Ecto neural progenitor cell (in vitro differentiated cells): ENCODE measurements around the gene DENND5B.

Experiments used
- DNase-seq: peaks from one replicate; pipeline ENCODE4 v3.0.0-alpha.2; 2018; ENCODE audit warnings: low spot score

The DENND5B gene

DNA sequence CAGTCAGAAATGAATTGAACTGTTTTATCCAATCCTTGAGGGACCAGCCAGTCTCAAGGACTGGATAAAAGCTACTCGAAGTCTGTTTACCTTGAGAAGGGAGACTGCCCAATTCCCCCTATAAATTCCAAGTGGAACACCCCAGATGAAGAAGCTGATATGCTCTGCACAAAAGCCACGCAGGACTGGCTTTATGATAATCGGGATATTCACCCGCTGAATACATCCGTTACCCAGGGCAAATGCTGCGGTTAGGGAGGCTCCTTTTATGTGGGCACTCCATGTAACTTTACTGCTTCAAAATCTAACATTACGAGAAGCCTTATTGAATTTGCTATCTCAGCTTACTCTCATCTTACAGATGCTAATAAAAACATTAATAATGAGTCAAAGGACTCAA is 119.1 kb downstream of the DENND5B start:
- no peak for DNase-seq

DNA sequence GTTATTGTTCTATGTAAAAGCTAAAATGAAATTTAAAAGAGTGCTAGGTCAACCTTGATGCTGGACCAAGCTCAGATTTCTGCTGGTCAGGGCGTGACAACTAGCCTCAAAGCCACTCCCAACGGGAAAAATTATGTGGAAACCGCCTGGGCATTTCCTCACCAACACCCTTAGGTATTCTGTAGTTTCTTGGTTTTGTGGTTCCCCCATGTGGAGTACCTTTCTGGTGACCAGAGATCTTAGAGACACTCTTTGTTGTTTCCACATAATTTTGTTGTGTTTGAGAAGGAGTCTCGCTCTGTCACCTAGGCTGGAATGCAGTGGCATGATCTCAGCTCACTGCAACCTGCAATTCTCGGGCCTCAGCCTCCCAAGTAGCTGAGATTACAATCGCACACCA is 119.9 kb downstream of the DENND5B start:
- no peak for DNase-seq

DNA sequence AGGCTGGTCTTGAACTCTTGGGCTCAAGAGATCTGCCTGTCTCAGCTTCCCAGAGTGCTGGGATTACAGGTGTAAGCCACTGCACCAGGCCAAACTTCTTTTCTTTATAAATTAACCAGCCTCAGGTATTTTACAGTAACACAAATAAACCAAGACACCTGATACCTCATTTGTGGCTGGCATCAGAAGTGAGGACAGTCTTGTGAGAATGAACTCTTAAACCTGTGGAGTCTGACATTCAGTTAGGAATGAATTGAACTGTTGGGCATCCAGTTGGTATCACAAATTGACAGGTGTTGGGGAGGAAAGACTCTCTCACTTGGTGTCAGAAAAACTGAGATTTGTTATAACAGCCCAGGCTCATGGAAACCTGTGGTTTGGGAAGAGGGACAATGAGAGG is 120.5 kb downstream of the DENND5B start:
- no peak for DNase-seq

DNA sequence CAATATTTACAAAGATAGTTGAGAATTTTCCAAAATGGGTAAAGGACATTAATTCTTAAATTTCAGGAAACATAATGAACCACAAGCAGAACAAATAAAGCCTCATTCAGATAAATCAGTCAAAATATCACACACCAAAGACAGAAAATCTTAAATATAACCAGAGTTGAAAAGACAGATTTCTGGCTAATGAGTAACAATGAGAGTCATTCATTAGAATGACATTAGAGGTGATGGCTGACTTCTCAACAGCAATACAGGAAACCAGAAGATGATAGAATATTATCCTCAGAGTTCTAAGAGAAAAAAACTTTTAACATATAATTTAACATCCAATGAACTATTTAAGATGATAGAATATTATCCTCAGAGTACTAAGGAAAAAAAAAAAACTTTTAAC is 124.2 kb downstream of the DENND5B start:
- DNase-seq = no peak

DNA sequence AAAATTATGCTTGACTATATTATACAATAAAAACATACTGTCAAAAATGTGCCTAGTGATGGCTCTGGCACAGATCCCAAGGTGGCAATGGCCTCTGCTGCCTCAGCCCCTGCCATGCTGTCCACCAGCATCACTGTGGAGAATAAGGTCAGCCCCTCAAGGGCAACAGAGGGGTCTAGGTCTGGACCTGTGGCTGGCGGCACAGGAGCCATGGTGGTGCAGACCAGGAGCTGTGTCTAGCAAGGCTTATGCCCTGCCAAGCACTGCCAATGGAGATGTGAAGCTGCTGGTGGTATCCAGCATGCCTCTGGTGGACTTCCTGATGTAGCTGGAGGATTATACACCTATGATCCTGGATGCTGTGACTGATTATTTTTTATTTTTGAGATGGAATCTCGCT is 125.9 kb downstream of the DENND5B start:
- DNase-seq = no peak

DNA sequence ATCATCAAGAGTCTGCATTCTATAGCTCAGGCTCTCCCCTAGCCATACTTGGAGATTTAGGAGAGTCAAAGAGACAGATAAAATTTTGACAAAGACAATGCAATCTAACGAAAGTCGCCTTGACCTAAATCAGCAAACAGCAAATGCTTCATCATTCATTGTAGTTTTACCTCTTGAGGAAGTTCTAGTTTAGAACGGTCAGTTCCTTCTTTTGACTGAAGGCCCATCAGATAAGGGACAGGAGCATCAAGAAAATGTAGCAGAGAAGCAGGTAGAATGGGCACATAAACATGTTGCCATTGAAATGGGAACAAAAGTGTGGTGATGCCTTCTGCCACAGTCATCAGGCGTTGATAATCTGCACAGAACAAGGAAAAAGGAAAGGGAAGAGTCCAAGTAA is 130.9 kb downstream of the DENND5B start:
- DNase-seq = no peak

DNA sequence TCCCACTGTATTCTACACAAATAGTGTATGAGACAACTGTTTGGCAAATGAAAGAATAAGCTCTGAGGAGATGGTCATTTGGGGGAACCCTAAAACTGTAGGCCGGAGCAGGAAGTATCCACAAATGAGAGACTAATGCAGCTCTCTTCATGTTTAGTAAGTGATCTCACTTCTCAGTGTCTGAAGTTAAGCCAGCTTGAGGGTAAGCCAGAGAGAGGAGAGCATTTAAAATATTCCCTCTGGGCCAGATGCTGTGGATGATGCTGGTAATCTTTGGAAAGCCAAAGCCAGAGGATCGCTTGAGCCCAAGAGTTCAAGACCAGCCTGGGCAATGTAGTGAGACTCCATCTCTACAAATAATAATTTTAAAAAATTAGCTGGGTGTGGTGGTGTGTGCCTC is 134.4 kb downstream of the DENND5B start:
- DNase-seq = no peak

DNA sequence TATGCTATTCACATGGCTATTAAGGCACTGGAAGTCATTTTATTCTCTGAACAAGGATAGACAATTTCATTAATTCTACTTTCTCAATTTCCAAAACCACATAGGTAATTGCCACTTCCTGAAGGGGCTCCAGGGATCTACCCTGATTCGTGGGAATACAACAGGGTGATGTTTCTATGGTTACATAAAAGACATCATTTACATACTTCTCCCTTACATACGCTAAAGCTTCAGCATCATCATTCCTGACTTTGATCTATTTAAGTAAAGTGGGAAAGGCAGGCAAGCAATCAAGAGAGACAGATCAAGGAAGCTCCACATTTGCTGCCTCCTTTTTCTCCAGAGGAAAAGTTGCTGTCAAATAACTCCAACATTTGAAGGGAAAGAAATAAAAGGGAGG is 146.2 kb downstream of the DENND5B start:
- DNase-seq = no peak

DNA sequence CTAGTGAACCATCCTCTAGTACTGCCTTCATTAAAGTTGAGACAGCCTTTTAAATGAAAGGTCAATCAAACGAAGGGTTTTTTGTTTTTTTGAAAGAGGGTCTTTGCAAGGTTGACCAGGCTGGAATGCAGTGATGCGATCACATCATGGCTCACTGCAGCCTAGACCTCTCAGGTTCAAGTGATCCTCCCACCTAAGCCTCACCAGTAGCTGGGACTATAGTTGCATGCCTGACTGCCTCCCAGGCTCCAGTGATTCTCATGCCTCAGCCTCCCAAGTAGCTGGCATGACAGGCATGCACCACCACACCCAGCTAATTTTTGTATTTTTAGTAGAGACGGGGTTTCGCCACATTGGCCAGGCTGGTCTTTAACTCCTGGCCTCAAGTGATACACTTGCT is 150.3 kb downstream of the DENND5B start:
- DNase-seq = no peak

DNA sequence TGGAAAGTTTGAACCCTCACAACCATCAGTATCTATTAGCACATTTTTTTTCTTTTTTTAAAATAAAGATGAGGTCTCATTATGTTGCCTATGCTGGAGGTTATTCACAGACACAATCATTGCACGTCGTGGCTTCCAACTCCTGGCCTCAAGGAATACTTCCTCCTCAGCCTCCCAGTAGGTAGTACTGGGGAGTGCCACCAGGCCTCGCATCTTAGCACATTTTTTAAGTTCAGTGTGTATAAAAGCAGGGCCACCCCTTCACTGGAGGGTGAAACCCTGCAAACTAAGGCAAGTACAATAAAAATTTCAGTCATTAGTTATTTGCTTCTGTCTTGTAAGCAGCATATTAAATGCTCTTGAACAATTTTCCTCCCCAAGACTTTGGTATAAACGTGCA is 150.8 kb downstream of the DENND5B start:
- DNase-seq = no peak

DNA sequence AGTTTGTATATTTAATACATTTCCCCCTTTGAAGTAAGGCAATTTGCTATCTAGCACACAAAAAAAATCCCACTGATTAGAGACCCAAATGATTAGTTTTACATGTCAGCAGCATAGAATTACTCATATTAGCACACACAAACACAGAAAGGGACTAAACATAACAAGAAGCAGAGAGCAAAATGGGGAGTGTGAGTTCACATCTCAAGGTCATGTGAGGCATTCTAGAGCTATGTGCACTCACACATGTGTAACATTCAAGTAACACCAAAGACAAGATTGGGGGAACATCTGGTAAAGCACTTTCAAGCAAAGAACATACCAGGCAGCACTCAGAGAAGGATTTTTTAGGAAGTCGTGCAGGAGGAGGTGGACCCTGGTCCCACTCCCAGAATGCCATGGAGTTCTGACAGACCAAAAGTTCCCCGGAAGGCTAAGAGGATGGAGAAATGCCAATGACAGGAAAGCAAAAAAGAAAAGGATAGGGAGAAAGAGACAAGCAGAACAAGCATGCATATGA is 159.2 kb downstream of the DENND5B start:
- no peak for DNase-seq

DNA sequence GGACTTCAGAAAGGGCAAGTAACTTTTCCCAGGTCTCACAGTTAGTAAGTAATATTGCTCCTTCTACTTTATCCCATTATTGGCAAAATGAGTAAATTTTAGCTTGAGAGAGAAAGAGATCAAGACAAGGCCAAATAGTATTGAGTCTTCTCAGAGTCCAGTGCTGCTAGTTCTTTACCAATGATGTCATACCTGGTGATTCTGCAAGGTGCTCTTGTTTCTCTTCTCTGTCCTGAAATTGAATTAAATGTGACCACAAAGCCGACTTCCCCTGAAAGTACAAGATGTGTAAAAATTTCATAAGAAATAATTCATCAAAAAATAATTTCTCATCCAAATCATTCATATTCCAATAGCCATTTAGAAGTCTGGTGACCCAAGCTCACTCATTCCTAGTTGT is 167.5 kb downstream of the DENND5B start:
- DNase-seq = no peak

DNA sequence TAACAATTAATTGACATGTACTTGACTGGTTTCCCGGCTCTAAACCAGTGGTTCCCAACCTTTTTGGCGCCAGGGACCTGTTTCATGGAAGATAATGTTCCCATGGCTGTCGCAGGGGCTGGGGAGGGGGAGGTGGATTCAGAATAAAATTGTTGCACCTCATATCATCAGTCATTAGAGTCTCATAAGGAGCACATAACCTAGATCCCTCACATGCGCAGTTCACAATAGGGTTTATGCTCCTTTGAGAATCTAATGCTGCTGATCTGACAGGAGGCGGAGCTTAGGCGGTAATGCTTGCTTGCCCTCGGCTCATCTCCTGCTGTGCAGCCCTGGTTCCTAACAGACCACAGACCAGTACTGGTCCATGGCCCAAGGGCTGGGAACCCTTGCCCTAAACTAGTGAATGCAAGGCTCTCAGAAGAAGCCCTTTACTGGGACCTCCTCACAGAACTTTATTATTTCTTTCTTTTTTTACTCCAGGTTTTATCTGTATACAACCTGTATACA is 178.6 kb downstream of the DENND5B start:
- DNase-seq = peak; percentile 50

DNA sequence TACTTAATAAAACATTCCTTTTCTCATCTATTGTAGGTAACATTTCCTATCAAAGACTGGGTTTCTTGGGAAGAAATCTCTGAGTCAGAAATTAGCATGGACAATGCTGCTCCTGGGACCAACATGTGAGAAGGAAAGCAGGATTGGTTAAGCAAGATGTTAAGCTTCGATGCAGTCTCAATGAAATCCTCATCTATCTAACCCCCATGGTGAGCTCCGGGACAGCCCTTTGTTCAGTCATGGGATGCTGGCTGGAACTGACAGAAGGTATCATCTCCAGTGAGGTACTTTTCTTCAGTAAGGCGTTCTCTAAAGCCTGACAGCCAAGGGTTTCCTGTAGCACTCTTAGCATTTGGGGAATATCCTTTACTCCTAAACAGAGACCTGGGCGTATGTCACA is 182.2 kb downstream of the DENND5B start:
- DNase-seq = no peak

DNA sequence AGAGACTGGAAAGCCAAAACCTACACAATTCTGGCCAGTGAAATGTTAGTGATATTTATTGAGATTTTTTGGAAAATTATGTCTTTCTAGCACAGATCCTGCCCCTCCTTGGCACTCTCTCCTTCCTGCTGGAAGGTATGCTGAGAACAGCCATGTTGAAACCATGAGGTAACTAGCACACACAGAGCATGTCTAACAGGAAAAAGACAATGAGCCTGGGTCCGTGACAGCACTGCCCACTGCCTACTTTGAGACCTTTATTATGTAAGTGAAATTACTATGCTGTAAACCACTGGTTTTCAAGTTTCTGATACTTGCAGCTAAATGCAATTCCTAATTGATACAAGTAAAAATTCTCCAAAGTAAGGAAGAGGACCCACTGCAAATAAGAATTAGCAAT is 183.4 kb downstream of the DENND5B start:
- no peak for DNase-seq

DNA sequence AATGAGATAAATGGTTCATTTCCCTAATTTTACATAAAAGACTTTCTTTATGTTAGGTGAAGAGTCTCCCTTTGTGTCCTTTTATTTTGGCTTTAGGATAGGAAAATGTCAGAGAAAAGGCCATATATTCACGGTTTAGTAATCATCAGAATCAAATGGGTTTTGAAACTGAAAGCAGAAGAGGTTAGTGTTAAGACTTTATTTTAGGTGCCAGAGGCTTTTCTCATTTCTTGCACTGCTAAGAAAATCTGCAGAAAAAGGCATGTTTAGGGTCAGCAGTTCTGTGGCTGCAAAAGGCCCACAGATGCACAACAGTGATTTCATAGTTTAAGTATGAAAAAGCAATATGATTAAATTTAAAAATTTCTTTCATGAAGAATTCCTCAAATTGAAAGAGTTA is 184.6 kb downstream of the DENND5B start:
- DNase-seq = no peak

DNA sequence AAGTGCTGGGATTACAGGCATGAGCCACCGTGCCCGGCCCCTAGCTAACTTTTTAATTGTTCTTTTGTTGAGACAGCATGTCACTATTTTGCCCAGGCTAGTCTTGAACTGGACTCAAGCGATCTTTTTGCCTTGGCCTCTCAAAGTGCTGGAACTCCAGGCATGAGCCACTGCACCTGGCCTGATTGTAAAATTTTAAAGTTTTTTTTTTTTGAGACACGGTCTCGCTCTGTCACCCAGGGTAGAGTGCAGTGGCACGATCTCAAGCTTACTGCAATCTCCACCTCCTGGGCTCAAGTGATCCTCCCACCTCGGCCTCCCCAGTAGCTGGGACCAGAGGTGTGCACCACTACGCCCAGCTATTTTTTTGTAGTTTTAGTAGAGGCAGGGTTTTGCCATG is 185.9 kb downstream of the DENND5B start:
- DNase-seq = no peak

DNA sequence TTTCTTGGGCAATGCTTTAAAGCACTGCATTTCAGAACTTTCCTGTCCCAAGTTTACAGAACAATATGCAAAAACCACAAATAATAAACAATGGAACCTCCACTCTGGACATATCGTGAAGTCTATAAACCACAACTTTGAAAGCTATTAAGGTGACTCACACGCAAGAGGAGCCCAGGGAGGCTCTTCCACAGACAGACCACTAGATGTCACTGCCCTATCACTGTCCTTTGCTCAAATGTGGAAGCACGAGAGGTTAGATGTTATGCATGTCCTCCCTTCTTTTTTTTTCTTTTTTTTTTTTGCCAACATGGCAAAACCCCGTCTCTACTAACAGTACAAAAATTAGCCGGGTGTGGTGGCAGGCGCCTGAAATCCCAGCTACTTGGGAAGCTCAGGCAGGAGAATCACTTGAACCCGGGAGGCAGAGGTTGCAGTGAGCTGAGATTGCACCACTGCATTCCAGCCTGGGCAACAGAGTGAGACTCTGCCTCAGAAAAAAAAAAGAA is 187.8 kb downstream of the DENND5B start:
- peak; percentile 69 for DNase-seq

DNA sequence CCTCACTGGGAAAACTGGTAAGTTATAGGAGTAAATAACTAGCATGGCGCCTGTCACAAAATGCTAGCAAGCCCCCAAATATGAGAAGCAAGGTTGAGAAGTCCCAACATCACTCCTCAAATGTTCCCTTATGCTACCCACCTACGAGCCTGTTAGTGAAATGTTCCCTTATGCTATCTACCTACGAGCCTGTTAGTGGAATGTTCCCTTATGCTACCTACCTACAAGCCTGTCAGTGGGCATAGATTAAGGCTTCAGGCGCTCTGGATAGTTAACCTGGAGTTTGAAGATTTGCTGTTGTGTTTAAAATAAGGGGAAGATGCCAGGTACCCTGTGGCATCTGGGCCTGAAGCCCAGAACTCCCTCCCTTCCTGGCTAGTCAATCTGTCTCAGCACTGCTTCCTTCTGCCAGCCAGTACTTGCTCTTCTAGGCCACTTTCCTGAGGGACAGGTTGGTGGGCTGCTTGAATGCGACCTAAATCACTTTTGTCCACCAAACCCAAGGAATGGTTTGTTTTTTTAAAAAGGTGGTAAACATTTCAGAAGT is 197.9 kb downstream of the DENND5B start:
- no peak for DNase-seq

DNA sequence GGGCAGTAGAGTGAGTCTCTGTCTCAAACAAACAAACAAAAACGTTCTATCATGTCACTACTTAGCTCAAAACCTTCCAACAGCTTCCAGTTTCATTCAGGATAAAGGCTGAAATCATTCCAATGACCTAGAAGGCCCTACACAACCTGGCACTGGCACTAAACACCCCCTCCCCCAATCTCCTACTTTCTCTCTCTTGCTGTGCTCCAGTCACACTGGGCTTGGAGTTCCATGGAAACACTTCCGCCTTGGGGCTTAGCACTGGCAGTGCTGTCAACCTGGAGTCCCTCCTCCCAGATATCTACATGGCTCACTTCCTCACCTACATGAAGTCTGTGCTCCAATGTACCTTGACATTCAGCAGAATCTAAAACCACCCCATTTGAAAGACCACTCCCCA is 199.9 kb downstream of the DENND5B start:
- no peak for DNase-seq

DNA sequence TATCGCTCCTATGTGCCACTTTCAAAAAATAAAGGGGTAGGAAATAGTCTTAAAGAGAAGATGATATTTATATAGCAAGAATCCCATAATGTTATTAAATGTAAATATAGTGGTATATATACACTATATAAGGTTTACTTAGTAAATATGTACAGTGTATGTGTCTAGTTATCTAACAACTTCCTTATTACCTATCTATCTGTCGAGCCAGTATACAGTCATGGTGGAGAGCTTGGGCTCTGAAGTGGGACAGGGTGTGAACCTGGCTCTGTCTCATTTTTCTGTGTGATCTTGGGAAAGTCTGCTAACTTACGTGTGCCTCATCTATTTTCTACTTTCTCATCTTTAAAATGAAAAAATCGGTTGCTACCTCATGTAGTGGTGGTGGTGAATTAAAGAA is 202.2 kb downstream of the DENND5B start:
- no peak for DNase-seq

DNA sequence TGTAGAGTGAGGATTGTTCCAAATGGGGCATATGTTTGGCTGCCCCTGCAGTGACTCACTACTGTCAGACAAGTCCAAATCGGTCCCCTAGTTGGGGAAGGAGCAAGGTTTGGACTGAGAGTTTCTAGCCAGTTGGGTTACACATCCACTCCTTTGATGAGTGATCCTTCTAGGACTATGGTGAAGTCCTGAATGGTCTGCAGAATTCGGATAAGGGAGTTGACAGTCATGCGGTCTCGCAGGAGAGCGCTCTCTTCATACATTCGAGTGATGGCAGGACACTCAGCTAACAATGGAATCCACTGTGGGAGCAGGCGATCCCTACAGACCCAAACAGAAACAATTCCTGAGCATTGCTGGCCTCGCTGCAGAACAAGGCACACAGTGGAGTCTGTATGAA is 203.5 kb downstream of the DENND5B start:
- peak; percentile 55 for DNase-seq

DNA sequence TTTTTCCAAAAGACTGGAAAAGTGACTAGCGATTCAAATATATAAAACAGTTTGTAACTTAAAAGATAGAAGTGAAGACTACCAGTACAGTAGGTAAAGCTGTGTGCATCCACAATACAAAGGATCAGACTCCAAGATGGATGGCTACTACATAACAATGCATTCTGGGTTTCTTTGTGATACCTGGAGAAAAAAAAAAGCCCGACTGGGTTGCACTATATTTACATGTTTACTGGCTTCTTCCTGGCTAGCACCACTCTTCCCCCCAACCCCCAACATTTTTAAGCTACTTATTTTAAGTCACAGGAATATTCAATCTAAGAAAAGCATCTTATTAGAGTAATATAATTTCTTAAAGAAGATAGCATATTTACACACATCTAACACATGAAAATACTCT is 203.9 kb downstream of the DENND5B start:
- DNase-seq = no peak

DNA sequence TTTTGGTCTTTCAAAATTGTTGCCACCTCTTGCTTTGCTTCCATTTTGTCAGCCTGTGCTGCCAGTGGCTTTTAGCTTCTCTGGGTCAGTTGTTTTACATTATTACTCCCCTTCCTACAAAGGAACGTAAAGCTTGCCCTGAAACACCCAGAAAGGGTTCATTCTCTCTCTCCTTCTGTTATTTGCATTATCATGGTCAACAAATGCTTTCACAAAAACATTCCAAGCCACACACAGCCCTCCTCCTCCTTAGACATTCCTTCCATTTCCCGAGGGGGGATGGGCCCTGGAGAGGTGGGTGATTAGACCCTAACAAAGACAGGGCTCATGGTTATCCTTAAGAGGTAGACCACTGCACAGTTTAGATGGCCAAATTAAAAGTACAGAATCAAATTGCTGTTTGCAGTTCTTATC is 204.6 kb downstream of the DENND5B start:
- peak; percentile 79 for DNase-seq
